ENCODE measurements around the gene IQSEC1. TPM values are rescaled to one million over a fixed set of nuclear protein-coding genes. Genes with fewer than 3 reads are reported as not detected.

Gene IQSEC1
- total RNA-seq, 1 donor: 22.1 TPM

- no peaks in the 10 kb centered on the region for H3K27me3 ChIP-seq (ENCODE audit: insufficient read depth, low read length)
- no peaks in the 10 kb centered on the region for H3K79me2 ChIP-seq (ENCODE audit: insufficient read depth, low read length)
- H3K4me3 ChIP-seq (ENCODE audit: insufficient read depth, low read length): peak overlapping the region; percentile 86
- peak overlapping the region; percentile 93 for H2AFZ ChIP-seq (ENCODE audit: low read length)
- H4K20me1 ChIP-seq (ENCODE audit: insufficient read depth, low read length): peaks cover 11% of the 10 kb centered on the region
- TF ChIP-seq, protein P1, sequence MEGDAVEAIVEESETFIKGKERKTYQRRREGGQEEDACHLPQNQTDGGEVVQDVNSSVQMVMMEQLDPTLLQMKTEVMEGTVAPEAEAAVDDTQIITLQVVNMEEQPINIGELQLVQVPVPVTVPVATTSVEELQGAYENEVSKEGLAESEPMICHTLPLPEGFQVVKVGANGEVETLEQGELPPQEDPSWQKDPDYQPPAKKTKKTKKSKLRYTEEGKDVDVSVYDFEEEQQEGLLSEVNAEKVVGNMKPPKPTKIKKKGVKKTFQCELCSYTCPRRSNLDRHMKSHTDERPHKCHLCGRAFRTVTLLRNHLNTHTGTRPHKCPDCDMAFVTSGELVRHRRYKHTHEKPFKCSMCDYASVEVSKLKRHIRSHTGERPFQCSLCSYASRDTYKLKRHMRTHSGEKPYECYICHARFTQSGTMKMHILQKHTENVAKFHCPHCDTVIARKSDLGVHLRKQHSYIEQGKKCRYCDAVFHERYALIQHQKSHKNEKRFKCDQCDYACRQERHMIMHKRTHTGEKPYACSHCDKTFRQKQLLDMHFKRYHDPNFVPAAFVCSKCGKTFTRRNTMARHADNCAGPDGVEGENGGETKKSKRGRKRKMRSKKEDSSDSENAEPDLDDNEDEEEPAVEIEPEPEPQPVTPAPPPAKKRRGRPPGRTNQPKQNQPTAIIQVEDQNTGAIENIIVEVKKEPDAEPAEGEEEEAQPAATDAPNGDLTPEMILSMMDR (IDR thresholded peaks at IDR 0.05; ENCODE audit: extremely low read depth, low read depth, low read length): no peak
- no peak for DNase-seq (ENCODE audit: insufficient read length, low spot score, missing footprints)
- H3K27ac ChIP-seq (ENCODE audit: low read depth, low read length): peak overlapping the region; percentile 27
- H3K36me3 ChIP-seq (ENCODE audit: insufficient read depth, low read length): no peaks in the 10 kb centered on the region
- H3K4me1 ChIP-seq (ENCODE audit: insufficient read depth, low read length): peaks cover 24% of the 10 kb centered on the region
- H3K4me2 ChIP-seq (ENCODE audit: insufficient read depth, low read length): peak overlapping the region; percentile 89
- no peaks in the 10 kb centered on the region for H3K9me3 ChIP-seq (ENCODE audit: low read depth, low read length)
These were observed 78.9 kb downstream of the IQSEC1 start for GRCh38 chr3:12994357-12994606.

DNA sequence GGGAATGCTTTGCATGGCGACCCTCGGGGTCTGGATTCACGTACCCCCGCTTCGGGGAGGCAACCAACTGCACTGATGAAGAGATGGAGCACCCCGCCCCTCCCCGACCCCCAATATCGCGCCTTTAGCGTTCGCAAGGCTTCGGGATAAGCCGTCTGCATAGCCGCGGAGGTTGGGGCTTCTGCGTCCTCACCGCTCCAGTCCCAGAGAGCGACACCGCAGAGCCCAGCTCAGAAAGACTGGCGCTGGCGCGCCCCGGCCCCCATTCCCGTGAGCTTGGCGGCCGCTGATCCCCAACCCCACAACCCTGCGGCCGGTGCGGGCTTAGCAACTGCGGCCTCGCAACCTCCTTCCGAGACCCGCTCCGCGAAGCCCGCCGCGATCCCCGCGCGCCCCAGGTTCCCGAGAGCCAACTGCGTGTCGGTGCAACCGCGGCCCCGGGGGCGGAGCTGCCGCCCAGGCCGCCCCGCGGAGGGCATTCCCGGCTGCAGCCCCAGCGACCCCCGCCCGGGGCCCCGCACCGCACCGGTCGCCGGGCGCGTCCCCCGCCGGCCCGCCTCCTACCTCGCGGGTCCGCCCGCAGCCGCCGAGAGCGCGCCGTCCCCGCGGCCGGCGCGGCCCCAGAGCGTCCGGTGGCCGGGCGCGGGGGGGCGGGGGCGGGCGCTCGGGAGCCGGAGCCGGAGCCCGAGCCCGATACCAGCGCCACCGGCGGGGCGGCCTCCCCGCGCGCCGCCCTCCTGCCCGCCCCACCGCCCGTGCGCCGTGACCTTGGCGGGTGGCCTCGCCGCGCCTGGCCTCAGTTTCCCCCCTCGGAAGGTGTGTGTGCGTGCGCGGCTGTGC, 79.5 kb downstream of the IQSEC1 start:
- H3K4me2 ChIP-seq (ENCODE audit: insufficient read depth, low read length): peak overlapping the region; percentile 89
- H3K9me3 ChIP-seq (ENCODE audit: low read depth, low read length): no peaks in the 10 kb centered on the region
- H2AFZ ChIP-seq (ENCODE audit: low read length): peak overlapping the region; percentile 11
- TF ChIP-seq, protein P1 (IDR thresholded peaks at IDR 0.05; ENCODE audit: extremely low read depth, low read depth, low read length): no peak
- peaks cover 18% of the 10 kb centered on the region for H3K4me1 ChIP-seq (ENCODE audit: insufficient read depth, low read length)
- H3K27ac ChIP-seq (ENCODE audit: low read depth, low read length): peak overlapping the region; percentile 27
- DNase-seq (ENCODE audit: insufficient read length, low spot score, missing footprints): peak; percentile 92
- H3K27me3 ChIP-seq (ENCODE audit: insufficient read depth, low read length): no peaks in the 10 kb centered on the region
- H3K79me2 ChIP-seq (ENCODE audit: insufficient read depth, low read length): no peaks in the 10 kb centered on the region
- H4K20me1 ChIP-seq (ENCODE audit: insufficient read depth, low read length): peaks cover 11% of the 10 kb centered on the region
- peak overlapping the region; percentile 86 for H3K4me3 ChIP-seq (ENCODE audit: insufficient read depth, low read length)
- H3K36me3 ChIP-seq (ENCODE audit: insufficient read depth, low read length): no peaks in the 10 kb centered on the region

DNA sequence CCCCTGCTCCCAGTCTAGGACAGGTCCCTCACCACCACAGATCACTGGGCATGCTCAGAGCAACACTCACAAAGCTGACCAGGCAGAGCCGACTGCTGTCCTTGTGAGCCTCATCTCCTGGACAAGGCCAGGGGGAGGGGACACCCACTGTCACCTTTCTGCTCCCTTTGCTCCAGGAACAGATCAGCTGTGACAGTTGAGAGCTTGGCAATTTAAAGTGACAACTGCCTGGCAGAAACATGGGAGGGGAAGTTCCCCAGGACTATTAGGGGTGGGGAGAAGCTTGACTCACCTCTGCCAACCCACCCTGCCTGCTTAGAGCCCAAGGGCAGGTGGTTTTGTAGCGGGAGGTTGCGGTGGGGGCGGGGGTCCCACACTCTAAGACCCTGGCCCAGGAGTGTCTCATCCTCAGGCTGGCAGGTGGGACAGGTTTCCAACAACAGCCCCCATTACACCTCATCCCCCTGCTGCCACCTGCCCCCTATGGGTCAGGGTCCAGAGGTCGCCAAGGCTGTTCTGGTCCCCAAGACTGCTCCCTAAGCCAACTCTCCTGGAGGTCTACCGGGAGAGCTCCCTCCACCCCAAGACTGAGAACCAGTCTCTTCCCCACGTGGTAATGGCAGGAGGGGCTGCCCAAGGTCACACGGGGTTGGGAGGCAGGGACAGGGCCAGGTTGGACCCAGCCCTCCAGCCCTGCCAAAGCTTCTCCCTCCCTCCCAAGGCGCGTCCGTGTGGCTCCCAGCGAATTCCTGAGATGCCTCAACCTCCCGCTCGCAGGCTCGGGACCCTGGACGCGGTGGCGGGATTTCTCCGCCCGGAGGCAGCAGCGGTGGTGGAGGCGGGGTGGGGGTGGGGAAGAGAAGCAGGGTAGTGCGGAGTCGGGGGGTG, 80.4 kb downstream of the IQSEC1 start:
- DNase-seq (ENCODE audit: insufficient read length, low spot score, missing footprints): peak; percentile 65
- Histone ChIP-seq H3K4me2 (ENCODE audit: insufficient read depth, low read length) (peak overlapping the region; percentile 87), H3K4me1 (ENCODE audit: insufficient read depth, low read length) (peaks cover 17% of the 10 kb centered on the region), H2AFZ (ENCODE audit: low read length) (no peak overlapping the region), H3K9me3 (ENCODE audit: low read depth, low read length) (no peaks in the 10 kb centered on the region), H4K20me1 (ENCODE audit: insufficient read depth, low read length) (peaks cover 11% of the 10 kb centered on the region), H3K79me2 (ENCODE audit: insufficient read depth, low read length) (no peaks in the 10 kb centered on the region), H3K4me3 (ENCODE audit: insufficient read depth, low read length) (peak overlapping the region; percentile 86), H3K36me3 (ENCODE audit: insufficient read depth, low read length) (no peaks in the 10 kb centered on the region), H3K27me3 (ENCODE audit: insufficient read depth, low read length) (no peaks in the 10 kb centered on the region), H3K27ac (ENCODE audit: low read depth, low read length) (no peak overlapping the region)
- TF ChIP-seq, protein P1 (IDR thresholded peaks at IDR 0.05; ENCODE audit: extremely low read depth, low read depth, low read length): no peak

GRCh38 chr3:12991861-12992281, 81.4 kb downstream of the IQSEC1 start:
- Histone ChIP-seq H3K4me2 (ENCODE audit: insufficient read depth, low read length) (no peak overlapping the region), H4K20me1 (ENCODE audit: insufficient read depth, low read length) (peaks cover 11% of the 10 kb centered on the region), H3K27ac (ENCODE audit: low read depth, low read length) (no peak overlapping the region), H3K79me2 (ENCODE audit: insufficient read depth, low read length) (no peaks in the 10 kb centered on the region), H3K27me3 (ENCODE audit: insufficient read depth, low read length) (no peaks in the 10 kb centered on the region), H3K36me3 (ENCODE audit: insufficient read depth, low read length) (no peaks in the 10 kb centered on the region), H2AFZ (ENCODE audit: low read length) (no peak overlapping the region), H3K9me3 (ENCODE audit: low read depth, low read length) (no peaks in the 10 kb centered on the region), H3K4me1 (ENCODE audit: insufficient read depth, low read length) (peaks cover 17% of the 10 kb centered on the region), H3K4me3 (ENCODE audit: insufficient read depth, low read length) (no peak overlapping the region)
- TF ChIP-seq, protein P1 (IDR thresholded peaks at IDR 0.05; ENCODE audit: extremely low read depth, low read depth, low read length): no peak
- DNase-seq (ENCODE audit: insufficient read length, low spot score, missing footprints): no peak
